IPS-18a (cell line): Measurements from ENCODE around the gene MDM1.

Experiments used
- H3K27ac ChIP-seq: one replicate; pipeline ENCODE4 v1.5.1; 2013; ENCODE audit warnings: low read length
- H3K27me3 ChIP-seq: one replicate; pipeline ENCODE4 v1.6.1; 2013; ENCODE audit warnings: mild to moderate bottlenecking, low read length; ENCODE audit not compliant: control insufficient read depth, insufficient read depth
- H3K36me3 ChIP-seq: one replicate; pipeline ENCODE4 v1.6.1; 2013; ENCODE audit warnings: low read depth, low read length; ENCODE audit not compliant: control insufficient read depth
- H3K4me1 ChIP-seq: one replicate; pipeline ENCODE4 v1.6.1; 2013; ENCODE audit warnings: low read depth, low read length; ENCODE audit not compliant: control insufficient read depth
- H3K4me3 ChIP-seq: one replicate; pipeline ENCODE4 v1.5.1; 2013; ENCODE audit warnings: low read length
- H3K9ac ChIP-seq: one replicate; pipeline ENCODE4 v1.6.1; 2013; ENCODE audit warnings: mild to moderate bottlenecking, low read length, moderate library complexity
- H3K9me3 ChIP-seq: one replicate; pipeline ENCODE4 v1.6.1; 2013; ENCODE audit warnings: low read depth, low read length; ENCODE audit not compliant: control insufficient read depth

MDM1 gene

GRCh38 chr12:68264857-68265256, 67.3 kb downstream of the MDM1 start:
- no peak overlapping the region for H3K4me3 ChIP-seq
- no peaks in the 10 kb centered on the region for H3K36me3 ChIP-seq
- no peaks in the 10 kb centered on the region for H3K9me3 ChIP-seq
- no peaks in the 10 kb centered on the region for H3K27me3 ChIP-seq
- H3K4me1 ChIP-seq: no peaks in the 10 kb centered on the region
- H3K27ac ChIP-seq: no peak overlapping the region
- no peak overlapping the region for H3K9ac ChIP-seq

GRCh38 chr12:68264158-68264855, 67.9 kb downstream of the MDM1 start:
- no peak overlapping the region for H3K9ac ChIP-seq
- H3K4me1 ChIP-seq: no peaks in the 10 kb centered on the region
- H3K36me3 ChIP-seq: no peaks in the 10 kb centered on the region
- H3K27ac ChIP-seq: no peak overlapping the region
- H3K9me3 ChIP-seq: no peaks in the 10 kb centered on the region
- no peak overlapping the region for H3K4me3 ChIP-seq
- H3K27me3 ChIP-seq: no peaks in the 10 kb centered on the region

- Histone ChIP-seq H3K4me1 (no peaks in the 10 kb centered on the region), H3K9ac (no peak overlapping the region), H3K9me3 (no peaks in the 10 kb centered on the region), H3K27me3 (no peaks in the 10 kb centered on the region), H3K4me3 (no peak overlapping the region), H3K27ac (no peak overlapping the region), H3K36me3 (no peaks in the 10 kb centered on the region)
Observed at GRCh38 chr12:68263366-68263765, 68.8 kb downstream of the MDM1 start.

- H3K9ac ChIP-seq: no peak overlapping the region
- no peaks in the 10 kb centered on the region for H3K4me1 ChIP-seq
- H3K27ac ChIP-seq: no peak overlapping the region
- no peaks in the 10 kb centered on the region for H3K36me3 ChIP-seq
- H3K4me3 ChIP-seq: no peak overlapping the region
- H3K27me3 ChIP-seq: no peaks in the 10 kb centered on the region
- no peaks in the 10 kb centered on the region for H3K9me3 ChIP-seq
Observed at GRCh38 chr12:68261896-68262295, 70.3 kb downstream of the MDM1 start.

- Histone ChIP-seq H3K36me3 (no peaks in the 10 kb centered on the region), H3K27ac (no peak overlapping the region), H3K9ac (no peak overlapping the region), H3K4me1 (no peaks in the 10 kb centered on the region), H3K9me3 (no peaks in the 10 kb centered on the region), H3K4me3 (no peak overlapping the region), H3K27me3 (no peaks in the 10 kb centered on the region)
Observed at GRCh38 chr12:68260153-68260552, 72.0 kb downstream of the MDM1 start.

GRCh38 chr12:68259318-68259940, 72.7 kb downstream of the MDM1 start:
- Histone ChIP-seq H3K4me1 (no peaks in the 10 kb centered on the region), H3K36me3 (no peaks in the 10 kb centered on the region), H3K4me3 (no peak overlapping the region), H3K9me3 (no peaks in the 10 kb centered on the region), H3K27ac (no peak overlapping the region), H3K27me3 (no peaks in the 10 kb centered on the region), H3K9ac (no peak overlapping the region)

GRCh38 chr12:68253504-68253903, 78.7 kb downstream of the MDM1 start, which contains the start of gene IL22:
IL22 (minus strand) TSS chr12:68253604; CDS start chr12:68253448, 156 bp downstream.
- H3K4me1 ChIP-seq: no peaks in the 10 kb centered on the region
- no peaks in the 10 kb centered on the region for H3K9me3 ChIP-seq
- no peaks in the 10 kb centered on the region for H3K27me3 ChIP-seq
- no peaks in the 10 kb centered on the region for H3K36me3 ChIP-seq
- no peak within 1 kb of the TSS for H3K4me3 ChIP-seq
- H3K9ac ChIP-seq: no peak within 1 kb of the TSS
- no peak within 1 kb of the TSS for H3K27ac ChIP-seq

- no peak overlapping the region for H3K4me3 ChIP-seq
- H3K27ac ChIP-seq: no peak overlapping the region
- H3K4me1 ChIP-seq: no peaks in the 10 kb centered on the region
- H3K9ac ChIP-seq: no peak overlapping the region
- no peaks in the 10 kb centered on the region for H3K36me3 ChIP-seq
- no peaks in the 10 kb centered on the region for H3K27me3 ChIP-seq
- H3K9me3 ChIP-seq: no peaks in the 10 kb centered on the region
Observed at GRCh38 chr12:68252077-68252476, 80.1 kb downstream of the MDM1 start.

GRCh38 chr12:68250454-68250853, 81.7 kb downstream of the MDM1 start:
- H3K27ac ChIP-seq: no peak overlapping the region
- no peak overlapping the region for H3K4me3 ChIP-seq
- H3K27me3 ChIP-seq: no peaks in the 10 kb centered on the region
- no peaks in the 10 kb centered on the region for H3K4me1 ChIP-seq
- no peaks in the 10 kb centered on the region for H3K36me3 ChIP-seq
- no peaks in the 10 kb centered on the region for H3K9me3 ChIP-seq
- no peak overlapping the region for H3K9ac ChIP-seq

GRCh38 chr12:68247785-68248184, 84.4 kb downstream of the MDM1 start:
- Histone ChIP-seq H3K27ac (no peak overlapping the region), H3K36me3 (no peaks in the 10 kb centered on the region), H3K4me3 (no peak overlapping the region), H3K27me3 (no peaks in the 10 kb centered on the region), H3K9ac (no peak overlapping the region), H3K4me1 (no peaks in the 10 kb centered on the region), H3K9me3 (no peaks in the 10 kb centered on the region)

GRCh38 chr12:68246350-68246749, 85.8 kb downstream of the MDM1 start:
- Histone ChIP-seq H3K36me3 (no peaks in the 10 kb centered on the region), H3K27me3 (no peaks in the 10 kb centered on the region), H3K27ac (no peak overlapping the region), H3K9ac (no peak overlapping the region), H3K4me3 (no peak overlapping the region), H3K4me1 (no peaks in the 10 kb centered on the region), H3K9me3 (no peaks in the 10 kb centered on the region)
